Hepatocyte (in vitro differentiated cells): ENCODE data around the gene SMAGP. TPM values are rescaled to one million over a fixed set of nuclear protein-coding genes. Genes with fewer than 3 reads are reported as not detected.

Experiments used
- DNase-seq: peaks from one replicate; pipeline ENCODE4 v3.0.0-alpha.2; 2016; ENCODE audit warnings: low spot score
- H2AFZ ChIP-seq: fragments of 200-600 bp; sonication (generic); 2 replicates; pipeline ENCODE4 v1.6.0; 2016; ENCODE audit warnings: antibody characterized with exemption, mild to moderate bottlenecking
- H3K27ac ChIP-seq: fragments of 200-600 bp; sonication (generic); 2 replicates; pipeline ENCODE4 v1.5.1; 2016; ENCODE audit warnings: mild to moderate bottlenecking
- H3K27me3 ChIP-seq: fragments of 200-600 bp; sonication (generic); 2 replicates; pipeline ENCODE4 v1.6.1; 2016
- H3K36me3 ChIP-seq: fragments of 200-600 bp; sonication (generic); replicated peaks from 2 replicates; pipeline ENCODE4 v1.5.1; 2016; ENCODE audit warnings: low read depth; ENCODE audit not compliant: insufficient read depth
- H3K4me1 ChIP-seq: fragments of 200-600 bp; sonication (generic); 2 replicates; pipeline ENCODE4 v1.5.1; 2016; ENCODE audit warnings: mild to moderate bottlenecking, moderate library complexity; ENCODE audit not compliant: insufficient read depth
- H3K4me2 ChIP-seq: fragments of 200-600 bp; sonication (generic); 2 replicates; pipeline ENCODE4 v1.6.0; 2016
- H3K4me3 ChIP-seq: fragments of 200-600 bp; sonication (generic); 2 replicates; pipeline ENCODE4 v1.5.1; 2016; ENCODE audit warnings: mild to moderate bottlenecking
- H3K79me2 ChIP-seq: fragments of 200-600 bp; sonication (generic); 2 replicates; pipeline ENCODE4 v1.6.0; 2017; ENCODE audit warnings: mild to moderate bottlenecking
- H3K9me2 ChIP-seq: fragments of 200-600 bp; sonication (generic); replicated peaks from 2 replicates; pipeline ENCODE4 v1.6.0; 2017; ENCODE audit warnings: mild to moderate bottlenecking; ENCODE audit not compliant: insufficient read depth
- H3K9me3 ChIP-seq: fragments of 200-600 bp; sonication (generic); 2 replicates; pipeline ENCODE4 v1.5.1; 2016; ENCODE audit warnings: low read depth, mild to moderate bottlenecking
- H4K20me1 ChIP-seq: fragments of 200-600 bp; sonication (generic); 2 replicates; pipeline ENCODE4 v1.6.0; 2016; ENCODE audit warnings: mild to moderate bottlenecking; ENCODE audit not compliant: insufficient read depth, poor library complexity, severe bottlenecking
- EZH2 ChIP-seq: fragments of 200-600 bp; sonication (generic); IDR thresholded peaks from 2 replicates; pipeline ENCODE4 v1.6.1; 2016; ENCODE audit warnings: antibody characterized with exemption, mild to moderate bottlenecking, borderline replicate concordance
- EZH2phosphoT487 ChIP-seq: fragments of 200-600 bp; sonication (generic); IDR thresholded peaks from one replicate; pipeline ENCODE4 v1.6.1; 2018; ENCODE audit warnings: antibody characterized with exemption, mild to moderate bottlenecking, low read depth, moderate library complexity; ENCODE audit not compliant: unreplicated experiment, severe bottlenecking
- WGBS: methylation state at CpG from one replicate; pipeline ENCODE4 v1.1.6; 2016; ENCODE audit warnings: low lambda C conversion rate; ENCODE audit errors: missing lambda C conversion rate; 5-methylcytosine and 5-hydroxymethylcytosine counted together
- polyA plus RNA-seq: library from polyadenylated mRNA; unstranded; fragments of >200 nt; fragmentation: Nextera tagmentation; extraction: Ambion mirVana; gene quantifications from 2 replicates; pipeline ENCODE4 v1.2.1, GENCODE V29; 2016
- total RNA-seq: library from RNA; depleted of rRNA; stranded (reverse); fragments of >200 nt; gene quantifications from 2 replicates; pipeline ENCODE4 v1.2.3, GENCODE V29; 2014
- TF ChIP-seq, protein P1 (sequence below): fragments of 200-600 bp; sonication (generic); IDR thresholded peaks from 2 replicates; pipeline ENCODE4 v1.5.1; 2016; ENCODE audit warnings: antibody characterized with exemption, mild to moderate bottlenecking; ENCODE audit not compliant: poor library complexity

Gene SMAGP
- total and polyA plus RNA-seq, 2 experiments from 2014 or later = 16.5 to 28.3 TPM

DNA sequence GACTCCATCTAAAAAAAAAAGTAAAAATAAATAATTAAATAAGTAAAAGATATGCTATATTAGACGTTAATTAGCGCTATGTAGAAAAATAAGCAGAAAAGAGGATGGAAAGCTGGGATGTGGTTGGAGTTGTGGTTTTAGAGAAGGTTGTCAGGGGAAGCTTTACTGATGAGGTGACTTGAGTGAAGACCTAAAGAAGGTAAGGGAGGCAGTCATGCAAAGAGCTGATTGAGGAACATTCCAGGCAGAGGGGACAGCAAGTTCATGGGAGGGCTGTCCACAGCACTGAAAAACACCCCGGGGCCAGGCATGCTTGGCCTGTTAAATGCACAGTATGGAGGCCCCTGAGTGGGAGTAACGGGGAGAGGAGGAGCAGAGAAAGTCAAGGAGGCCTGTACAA lies 15.7 kb downstream of the SMAGP start:
- no peaks in the 10 kb centered on the region for H3K36me3 ChIP-seq
- no peaks in the 10 kb centered on the region for H3K4me1 ChIP-seq
- WGBS = 81% methylated on average over 4 of the region's 4 CpGs
- no peaks in the 10 kb centered on the region for H3K9me3 ChIP-seq
- no peak for DNase-seq
- no peaks in the 10 kb centered on the region for H3K79me2 ChIP-seq
- no peak overlapping the region for H3K4me3 ChIP-seq
- H3K9me2 ChIP-seq = no peaks in the 10 kb centered on the region
- H3K27me3 ChIP-seq = no peaks in the 10 kb centered on the region
- no peak overlapping the region for H3K4me2 ChIP-seq
- H2AFZ ChIP-seq = no peak overlapping the region
- TF ChIP-seq, protein P1, sequence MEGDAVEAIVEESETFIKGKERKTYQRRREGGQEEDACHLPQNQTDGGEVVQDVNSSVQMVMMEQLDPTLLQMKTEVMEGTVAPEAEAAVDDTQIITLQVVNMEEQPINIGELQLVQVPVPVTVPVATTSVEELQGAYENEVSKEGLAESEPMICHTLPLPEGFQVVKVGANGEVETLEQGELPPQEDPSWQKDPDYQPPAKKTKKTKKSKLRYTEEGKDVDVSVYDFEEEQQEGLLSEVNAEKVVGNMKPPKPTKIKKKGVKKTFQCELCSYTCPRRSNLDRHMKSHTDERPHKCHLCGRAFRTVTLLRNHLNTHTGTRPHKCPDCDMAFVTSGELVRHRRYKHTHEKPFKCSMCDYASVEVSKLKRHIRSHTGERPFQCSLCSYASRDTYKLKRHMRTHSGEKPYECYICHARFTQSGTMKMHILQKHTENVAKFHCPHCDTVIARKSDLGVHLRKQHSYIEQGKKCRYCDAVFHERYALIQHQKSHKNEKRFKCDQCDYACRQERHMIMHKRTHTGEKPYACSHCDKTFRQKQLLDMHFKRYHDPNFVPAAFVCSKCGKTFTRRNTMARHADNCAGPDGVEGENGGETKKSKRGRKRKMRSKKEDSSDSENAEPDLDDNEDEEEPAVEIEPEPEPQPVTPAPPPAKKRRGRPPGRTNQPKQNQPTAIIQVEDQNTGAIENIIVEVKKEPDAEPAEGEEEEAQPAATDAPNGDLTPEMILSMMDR = no peak
- no peak for TF ChIP-seq EZH2
- no peaks in the 10 kb centered on the region for H4K20me1 ChIP-seq
- no peak overlapping the region for H3K27ac ChIP-seq

DNA sequence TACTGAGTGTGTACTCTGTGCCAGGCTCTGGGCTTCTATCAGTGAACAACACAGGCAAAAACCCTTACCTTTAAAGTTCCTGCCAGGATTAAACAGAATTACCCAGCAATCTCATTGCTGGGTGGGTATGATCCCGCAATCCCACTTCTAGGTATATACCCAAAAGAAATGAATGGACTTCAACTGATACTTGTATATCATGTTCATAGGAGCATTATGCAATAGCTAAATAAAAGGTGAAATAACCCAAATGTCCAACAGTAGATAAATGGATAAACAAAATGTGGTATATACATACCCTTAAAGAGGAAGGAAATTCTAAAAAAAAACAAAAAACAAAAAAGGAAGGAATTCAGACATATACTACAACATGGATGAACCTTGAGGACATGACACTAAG lies 16.9 kb downstream of the SMAGP start:
- TF ChIP-seq, protein P1 = no peak
- no peak for TF ChIP-seq EZH2
- H3K27me3 ChIP-seq = no peaks in the 10 kb centered on the region
- no peak overlapping the region for H3K27ac ChIP-seq
- 97% methylated on average over 1 of the region's 1 CpG for WGBS
- no peaks in the 10 kb centered on the region for H3K9me2 ChIP-seq
- no peak for DNase-seq
- no peaks in the 10 kb centered on the region for H4K20me1 ChIP-seq
- no peak overlapping the region for H3K4me2 ChIP-seq
- H3K79me2 ChIP-seq = no peaks in the 10 kb centered on the region
- no peaks in the 10 kb centered on the region for H3K36me3 ChIP-seq
- H3K9me3 ChIP-seq = no peaks in the 10 kb centered on the region
- H3K4me3 ChIP-seq = no peak overlapping the region
- H3K4me1 ChIP-seq = no peaks in the 10 kb centered on the region
- H2AFZ ChIP-seq = no peak overlapping the region

DNA sequence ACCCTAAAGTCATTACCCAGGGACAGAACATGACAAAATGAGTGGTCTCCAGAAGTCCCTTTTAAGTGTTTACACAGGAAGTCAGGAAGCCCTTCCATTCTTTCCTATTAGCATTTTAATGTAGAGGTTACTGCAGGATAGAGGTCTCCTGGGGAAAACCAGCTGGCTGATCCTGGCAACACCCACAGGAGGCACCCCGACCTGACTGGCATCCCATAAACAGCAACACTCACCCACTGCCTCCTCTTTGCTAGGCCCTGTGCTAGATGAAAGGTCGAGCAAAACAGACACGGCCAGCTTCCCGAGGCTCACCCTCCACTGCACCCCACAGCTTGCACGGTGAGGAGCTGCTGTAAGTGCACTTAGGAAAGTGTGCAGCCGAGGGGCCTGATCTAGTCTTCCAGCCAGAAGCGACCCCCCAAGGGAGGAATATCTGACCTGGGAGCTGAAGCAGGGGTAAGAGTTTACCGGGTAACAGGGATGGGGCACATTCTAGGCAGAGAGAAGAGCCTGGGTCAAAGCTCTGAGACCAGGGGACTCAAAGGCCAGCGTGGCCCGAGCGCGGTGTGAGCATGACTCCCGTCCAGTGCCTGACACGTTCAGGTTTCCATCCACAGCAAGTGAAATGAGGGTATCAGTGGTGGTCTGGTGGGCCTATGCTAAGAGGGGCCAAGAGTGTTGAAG lies 22.6 kb downstream of the SMAGP start:
- Histone ChIP-seq H4K20me1 (no peaks in the 10 kb centered on the region), H3K36me3 (no peaks in the 10 kb centered on the region), H3K27ac (no peak overlapping the region), H3K9me3 (no peaks in the 10 kb centered on the region), H3K4me3 (no peak overlapping the region), H3K9me2 (no peaks in the 10 kb centered on the region), H3K27me3 (no peaks in the 10 kb centered on the region), H3K79me2 (no peaks in the 10 kb centered on the region), H3K4me2 (no peak overlapping the region), H3K4me1 (peaks cover 9% of the 10 kb centered on the region), H2AFZ (no peak overlapping the region)
- DNase-seq = no peak
- 78% methylated on average over 14 of the region's 14 CpGs for WGBS
- TF ChIP-seq, protein P1 = no peak
- TF ChIP-seq EZH2phosphoT487 (no peak), EZH2 (no peak)
